ENCODE measurements around the gene INTS12. TPM values are rescaled to one million over a fixed set of nuclear protein-coding genes. Genes with fewer than 3 reads are reported as not detected.

INTS12 gene
- polyA plus RNA-seq, 1 donor (not counting 4 experiments of a cell fraction or from before 2014, with no cell fraction given): 39.8 TPM

- no peak overlapping the region for H3K27ac ChIP-seq (ENCODE audit: control insufficient read depth, insufficient read depth, low read length)
- no peaks in the 10 kb centered on the region for H4K20me1 ChIP-seq (ENCODE audit: control insufficient read depth, extremely low read depth, insufficient read depth, low read length)
- H3K27me3 ChIP-seq (ENCODE audit: control insufficient read depth, extremely low read depth, insufficient read depth, low read length): no peaks in the 10 kb centered on the region
- TF ChIP-seq EZH2 (IDR thresholded peaks at IDR 0.05; ENCODE audit: low read length) (no peak), CTCF (optimal IDR thresholded peaks at IDR 0.05 in 1 of 3, IDR thresholded peaks at IDR 0.05 in 1 of 3, conservative IDR thresholded peaks at IDR 0.05 in 1 of 3; ENCODE audit: extremely low read depth in 1 of 3, insufficient read depth in 2 of 3, low read length in 3 of 3) (no peak)
- dilution Hi-C loops (cut with MboI; ENCODE audit: extremely low pct_ligation_motif_present, low sequenced_read_pairs): no loop called here
- no peak for FAIRE-seq
- no peak for DNase-seq (ENCODE audit: low read depth, low spot score)
- H3K9me1 ChIP-seq (ENCODE audit: control insufficient read depth, extremely low read depth, insufficient read depth, low read length): no peaks in the 10 kb centered on the region
- H3K36me3 ChIP-seq (ENCODE audit: control insufficient read depth in 2 of 2, extremely low read depth in 1 of 2, insufficient read depth in 2 of 2, low read length in 2 of 2): no peaks in the 10 kb centered on the region
- H2AFZ ChIP-seq (ENCODE audit: control insufficient read depth, low read length): no peak overlapping the region
- no peaks in the 10 kb centered on the region for H3K4me1 ChIP-seq (ENCODE audit: control insufficient read depth, extremely low read depth, insufficient read depth, low read length)
- no peaks in the 10 kb centered on the region for H3K79me2 ChIP-seq (ENCODE audit: control insufficient read depth, insufficient read depth, low read length)
- no peak overlapping the region for H3K4me3 ChIP-seq (ENCODE audit: control insufficient read depth in 2 of 3, extremely low read depth in 1 of 3, insufficient read depth in 2 of 3, low read depth in 1 of 3, low read length in 3 of 3)
- H3K4me2 ChIP-seq (ENCODE audit: control insufficient read depth, extremely low read depth, insufficient read depth, low read depth, low read length): no peak overlapping the region
- no peaks in the 10 kb centered on the region for H3K9me3 ChIP-seq (ENCODE audit: control insufficient read depth, low read depth, low read length)
- H3K9ac ChIP-seq (ENCODE audit: control insufficient read depth, extremely low read depth, insufficient read depth, low read length): no peak overlapping the region
Observed at GRCh38 chr4:105725623-105726022, 17.1 kb upstream of the INTS12 start.

- H3K4me2 ChIP-seq (ENCODE audit: control insufficient read depth, extremely low read depth, insufficient read depth, low read depth, low read length): no peak overlapping the region
- no peaks in the 10 kb centered on the region for H3K9me3 ChIP-seq (ENCODE audit: control insufficient read depth, low read depth, low read length)
- H3K9me1 ChIP-seq (ENCODE audit: control insufficient read depth, extremely low read depth, insufficient read depth, low read length): no peaks in the 10 kb centered on the region
- DNase-seq (ENCODE audit: low read depth, low spot score) (no peak), FAIRE-seq (peak; percentile 53)
- H3K4me1 ChIP-seq (ENCODE audit: control insufficient read depth, extremely low read depth, insufficient read depth, low read length): no peaks in the 10 kb centered on the region
- peaks cover 7% of the 10 kb centered on the region for H3K79me2 ChIP-seq (ENCODE audit: control insufficient read depth, insufficient read depth, low read length)
- peaks cover 0 to 5% of the 10 kb centered on the region in 2 experiments for H3K36me3 ChIP-seq (ENCODE audit: control insufficient read depth in 2 of 2, extremely low read depth in 1 of 2, insufficient read depth in 2 of 2, low read length in 2 of 2)
- TF ChIP-seq EZH2 (IDR thresholded peaks at IDR 0.05; ENCODE audit: low read length) (no peak), CTCF (optimal IDR thresholded peaks at IDR 0.05 in 1 of 3, IDR thresholded peaks at IDR 0.05 in 1 of 3, conservative IDR thresholded peaks at IDR 0.05 in 1 of 3; ENCODE audit: extremely low read depth in 1 of 3, insufficient read depth in 2 of 3, low read length in 3 of 3) (no peak)
- H2AFZ ChIP-seq (ENCODE audit: control insufficient read depth, low read length): no peak overlapping the region
- no peak overlapping the region for H3K27ac ChIP-seq (ENCODE audit: control insufficient read depth, insufficient read depth, low read length)
- no peak overlapping the region for H3K9ac ChIP-seq (ENCODE audit: control insufficient read depth, extremely low read depth, insufficient read depth, low read length)
- H3K4me3 ChIP-seq (ENCODE audit: control insufficient read depth in 2 of 3, extremely low read depth in 1 of 3, insufficient read depth in 2 of 3, low read depth in 1 of 3, low read length in 3 of 3): no peak overlapping the region
- dilution Hi-C loops (cut with MboI; ENCODE audit: extremely low pct_ligation_motif_present, low sequenced_read_pairs): no loop called here
- H4K20me1 ChIP-seq (ENCODE audit: control insufficient read depth, extremely low read depth, insufficient read depth, low read length): no peaks in the 10 kb centered on the region
- H3K27me3 ChIP-seq (ENCODE audit: control insufficient read depth, extremely low read depth, insufficient read depth, low read length): no peaks in the 10 kb centered on the region
Observed at GRCh38 chr4:105719204-105719603, 10.7 kb upstream of the INTS12 start.

All from keratinocyte (primary cell).